GM21529 (cell line): ENCODE data around the gene ANKRD52.

Experiments
- ATAC-seq: cut with Tn5 transposase; IDR thresholded peaks from one replicate; pipeline ENCODE4 v1.9.1; 2021; ENCODE audit not compliant: unreplicated experiment

The ANKRD52 gene

DNA sequence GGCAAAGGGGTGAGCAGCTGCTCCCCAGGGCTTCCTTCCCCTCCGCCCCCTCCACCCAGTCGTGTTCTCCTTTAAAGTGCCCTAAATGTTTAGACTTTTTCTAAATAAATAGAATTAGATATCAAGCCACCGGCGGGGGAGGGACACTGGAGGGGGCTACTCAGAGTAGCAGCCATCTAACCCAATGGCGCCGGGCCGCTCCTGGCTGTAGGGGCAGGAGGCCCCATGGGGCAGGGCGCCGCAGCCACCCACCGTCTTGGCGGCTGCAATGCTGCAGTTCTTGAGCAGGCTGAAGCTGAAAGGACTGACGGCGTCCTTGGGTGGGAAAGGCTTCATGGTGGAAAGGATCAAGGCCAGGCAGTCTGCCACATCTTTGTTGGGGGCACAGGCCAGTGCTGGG lies 15.2 kb downstream of the ANKRD52 start:
- ATAC-seq, result no peak

DNA sequence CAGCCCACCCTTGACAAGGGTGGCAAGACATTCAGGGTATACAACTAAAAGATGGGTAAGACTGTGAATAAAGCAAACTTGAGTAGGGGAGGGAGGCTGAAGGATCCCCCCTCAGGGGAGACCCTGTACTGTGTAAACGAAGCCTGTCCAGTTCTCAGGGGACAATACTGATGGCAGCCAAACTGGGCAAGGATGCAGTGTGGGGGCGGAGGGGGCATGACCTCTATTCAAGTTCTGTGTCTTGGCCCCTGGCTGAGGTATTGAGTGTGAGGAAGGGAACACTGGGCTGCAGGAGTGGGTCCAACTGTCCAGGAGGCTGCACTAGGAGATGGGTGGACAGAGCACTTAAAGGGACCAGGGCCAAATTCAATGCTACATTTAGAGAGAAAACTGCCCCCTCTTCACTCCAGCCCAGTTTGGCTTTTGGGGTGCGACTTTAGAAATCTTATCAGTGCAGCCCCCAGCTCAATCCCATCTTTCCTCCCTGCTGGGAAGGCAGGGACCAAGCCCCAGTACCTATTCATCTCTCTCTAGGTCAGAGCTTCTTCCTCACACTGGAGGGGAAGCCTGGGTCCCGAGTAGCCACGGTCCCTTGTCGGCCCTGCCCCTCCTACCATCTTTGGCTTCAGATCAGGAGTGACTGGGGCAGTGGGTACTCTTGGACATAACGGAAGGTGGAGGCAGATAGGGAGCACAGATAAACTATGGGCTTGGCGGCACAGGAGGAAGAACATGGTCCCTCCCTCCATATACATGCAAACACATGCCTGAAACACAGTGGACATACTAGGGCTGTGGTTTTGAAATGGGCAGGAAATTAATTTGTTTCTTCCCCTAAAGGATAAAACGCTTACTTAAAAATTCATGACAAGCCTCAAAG lies 16.5 kb downstream of the ANKRD52 start:
- ATAC-seq, result no peak

DNA sequence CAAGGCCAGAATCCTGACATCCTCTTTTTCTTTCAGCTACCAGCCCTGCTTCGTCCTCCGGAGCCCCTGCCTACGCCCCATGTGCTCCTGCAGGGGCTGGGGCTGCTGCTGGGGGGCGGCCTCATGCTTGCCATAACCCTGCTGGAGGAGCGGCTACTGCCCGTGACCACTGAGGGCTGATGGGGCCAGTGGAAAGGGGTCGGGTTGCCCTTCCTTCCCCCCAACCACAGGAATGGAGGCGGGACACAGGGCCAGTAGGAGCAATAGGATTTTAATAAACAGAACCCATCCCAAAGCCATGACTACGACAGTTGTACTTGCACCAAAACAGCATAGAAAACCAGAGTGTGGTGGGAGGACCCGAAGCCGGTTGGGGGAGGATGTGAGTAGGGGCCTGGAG lies 20.6 kb downstream of the ANKRD52 start:
- no peak for ATAC-seq

DNA sequence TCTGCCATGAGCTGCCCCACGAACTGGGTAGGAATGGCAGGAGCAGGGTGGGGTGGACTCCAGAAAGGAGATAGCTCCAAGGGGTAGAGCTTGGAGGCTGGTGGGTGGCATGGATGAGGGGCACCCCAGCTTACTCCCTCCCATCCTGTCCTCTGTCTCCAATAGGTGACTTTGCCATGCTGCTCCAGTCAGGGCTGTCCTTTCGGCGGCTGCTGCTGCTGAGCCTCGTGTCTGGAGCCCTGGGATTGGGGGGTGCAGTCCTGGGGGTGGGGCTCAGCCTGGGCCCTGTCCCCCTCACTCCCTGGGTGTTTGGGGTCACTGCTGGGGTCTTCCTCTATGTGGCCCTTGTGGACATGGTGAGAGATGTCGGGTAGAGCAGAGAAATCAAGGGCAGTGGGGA lies 21.2 kb downstream of the ANKRD52 start:
- no peak for ATAC-seq

DNA sequence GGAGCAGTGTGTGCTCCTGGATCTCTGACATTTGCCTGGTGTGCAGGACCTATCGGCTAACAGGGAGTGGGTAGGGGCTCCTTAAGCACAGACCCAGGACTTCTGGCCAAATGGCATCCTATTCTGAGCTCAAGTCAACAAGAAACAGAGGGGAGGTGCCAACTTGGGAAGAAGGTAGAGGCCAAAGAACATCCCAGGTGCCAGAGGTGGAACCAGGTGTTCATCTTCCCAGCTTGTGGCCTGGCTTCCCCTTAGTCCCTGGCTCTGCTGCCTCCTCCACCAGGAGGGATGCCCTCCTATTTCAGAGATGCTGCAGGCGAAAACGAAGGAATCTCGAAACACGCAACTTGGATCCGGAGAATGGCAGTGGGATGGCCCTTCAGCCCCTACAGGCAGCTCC lies 22.1 kb downstream of the ANKRD52 start:
- no peak for ATAC-seq

DNA sequence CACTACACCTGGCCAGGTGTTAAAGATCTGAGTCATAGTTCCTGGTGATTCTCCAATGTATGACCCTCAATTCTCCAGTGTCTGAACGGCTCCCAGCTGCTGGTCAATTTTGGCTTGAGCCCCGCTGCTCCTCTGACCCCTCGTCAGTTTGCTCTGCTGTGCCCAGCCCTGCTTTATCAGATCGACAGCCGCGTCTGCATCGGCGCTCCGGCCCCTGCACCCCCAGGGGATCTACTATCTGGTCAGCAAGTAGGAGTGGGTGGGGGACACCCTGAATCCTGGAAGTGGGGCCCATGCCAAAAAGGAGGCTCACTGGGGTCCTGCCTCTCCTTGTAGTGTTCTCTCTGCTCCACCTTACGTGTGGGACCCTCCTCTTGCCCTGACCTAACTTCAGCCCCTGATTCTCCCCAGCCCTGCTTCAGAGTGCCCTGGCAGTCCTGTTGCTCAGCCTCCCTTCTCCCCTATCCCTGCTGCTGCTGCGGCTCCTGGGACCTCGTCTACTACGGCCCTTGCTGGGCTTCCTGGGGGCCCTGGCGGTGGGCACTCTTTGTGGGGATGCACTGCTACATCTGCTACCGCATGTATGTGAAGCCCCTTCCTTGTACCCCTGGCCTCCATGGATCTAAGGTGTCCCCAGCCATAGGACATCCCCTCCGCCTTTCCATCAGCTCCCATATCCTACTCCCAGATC lies 23.3 kb downstream of the ANKRD52 start:
- ATAC-seq, result no peak

DNA sequence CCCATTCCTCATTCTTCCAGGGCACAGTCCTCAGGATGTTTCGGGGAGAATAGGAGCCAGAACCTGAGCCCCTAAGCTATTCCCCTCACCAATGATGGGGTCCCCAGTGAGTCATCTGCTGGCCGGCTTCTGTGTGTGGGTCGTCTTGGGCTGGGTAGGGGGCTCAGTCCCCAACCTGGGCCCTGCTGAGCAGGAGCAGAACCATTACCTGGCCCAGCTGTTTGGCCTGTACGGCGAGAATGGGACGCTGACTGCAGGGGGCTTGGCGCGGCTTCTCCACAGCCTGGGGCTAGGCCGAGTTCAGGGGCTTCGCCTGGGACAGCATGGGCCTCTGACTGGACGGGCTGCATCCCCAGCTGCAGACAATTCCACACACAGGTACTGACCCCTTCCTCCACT lies 27.0 kb downstream of the ANKRD52 start:
- ATAC-seq, result no peak

DNA sequence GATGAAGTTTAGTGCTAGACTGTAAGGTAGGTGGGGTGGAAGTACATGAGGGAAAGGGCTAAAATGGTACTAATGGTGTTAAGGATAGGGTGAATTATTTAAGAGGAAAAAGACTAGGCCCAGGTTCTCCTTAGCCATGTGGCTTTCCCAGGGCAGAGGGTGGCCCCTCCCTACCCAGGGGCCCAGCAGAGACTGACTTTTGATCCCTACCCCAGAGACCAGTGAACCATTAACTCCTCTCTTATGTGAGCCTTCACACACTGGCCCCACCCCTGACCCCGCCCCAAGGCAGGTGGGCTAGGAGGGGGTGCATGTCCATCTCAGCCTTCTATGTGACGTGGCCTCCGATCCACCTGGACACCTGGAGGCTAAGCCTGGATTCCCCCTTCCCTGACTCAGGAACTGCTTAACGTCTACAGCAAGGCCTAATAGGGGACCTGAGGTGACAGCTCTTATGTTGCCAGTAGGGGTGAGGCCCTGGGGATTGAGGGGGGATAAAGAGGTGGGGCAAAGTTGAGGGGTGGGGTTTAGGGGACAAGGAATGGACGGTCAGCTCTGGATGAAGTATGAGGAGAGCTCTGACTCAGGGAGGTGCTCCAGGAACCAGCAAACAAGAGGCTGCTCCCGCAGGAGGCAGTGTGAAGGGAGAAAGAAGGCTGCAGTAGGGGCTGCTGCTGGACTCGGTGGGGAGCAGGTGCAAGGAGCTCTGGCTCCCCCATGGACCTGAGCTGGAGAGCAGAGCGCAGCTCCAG lies 27.6 kb downstream of the ANKRD52 start:
- ATAC-seq, result no peak

DNA sequence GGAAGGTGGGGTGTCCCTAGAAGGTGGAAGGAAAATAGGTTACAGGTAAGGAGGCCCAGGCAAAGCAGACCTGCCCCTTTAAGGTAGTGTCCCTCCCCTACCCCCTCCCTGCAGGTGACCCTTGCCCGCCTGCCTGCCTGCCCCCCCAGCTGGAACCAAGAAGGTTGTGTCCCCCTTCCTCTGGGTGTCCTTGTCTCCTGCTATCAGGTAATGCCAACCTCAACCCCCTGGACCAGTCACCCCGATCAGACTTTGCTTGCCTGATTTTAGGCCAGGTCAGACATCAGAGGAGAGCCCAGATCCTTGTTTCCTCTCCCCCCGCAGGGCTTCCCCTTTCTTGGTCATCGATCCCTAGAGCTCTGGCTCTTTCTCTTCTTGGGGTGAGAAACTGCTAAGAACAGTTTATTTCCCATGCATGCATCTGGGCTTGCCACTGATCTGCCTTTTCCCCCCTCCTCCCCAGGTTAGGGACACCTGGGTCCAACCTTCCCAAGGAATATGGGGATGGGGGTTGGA lies 28.2 kb downstream of the ANKRD52 start, which contains the start of gene SLC39A5:
TSS of gene SLC39A5 (plus strand) at position 136 of the 516 bp plus-strand sequence. CDS start 1,224 bp downstream, outside the sequence.
- ATAC-seq, result no peak

DNA sequence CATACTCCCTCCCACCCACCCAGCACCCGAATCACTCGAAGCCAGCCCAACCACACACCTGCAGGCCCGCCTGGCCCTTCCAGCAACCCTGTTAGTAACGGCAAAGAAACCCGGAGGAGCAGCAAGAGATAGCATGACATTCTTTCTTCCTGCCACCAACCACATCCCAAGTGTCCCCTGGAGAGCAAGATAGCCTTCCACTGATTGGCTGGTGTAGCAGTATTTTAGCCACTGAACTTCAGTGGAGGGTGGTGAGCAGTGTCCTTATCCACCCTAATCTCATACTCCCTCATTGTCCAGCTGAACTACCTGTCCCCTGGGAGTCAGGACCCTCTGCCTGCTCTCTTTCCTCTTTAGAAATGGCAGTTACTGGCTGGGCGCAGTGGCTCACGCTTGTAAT lies 29.1 kb downstream of the ANKRD52 start:
- no peak for ATAC-seq

DNA sequence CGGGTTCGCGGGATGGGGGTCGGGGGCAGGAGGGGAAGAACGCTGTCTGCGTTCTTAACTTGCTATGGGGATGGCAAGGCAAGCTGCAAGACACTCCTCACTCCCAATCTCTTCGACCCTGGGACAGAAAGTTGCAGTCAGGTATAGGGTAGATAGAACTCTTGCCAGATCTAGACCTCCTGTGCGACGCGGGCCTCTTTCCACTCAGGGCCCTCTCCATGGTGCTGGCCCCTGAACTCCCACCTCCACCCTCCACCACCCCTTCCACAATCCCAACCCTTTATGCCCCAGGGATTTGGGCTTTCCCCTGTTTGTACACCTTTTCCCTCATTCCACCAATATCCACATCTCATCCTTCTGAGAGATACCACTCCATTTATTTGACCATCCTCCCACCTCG lies 33.2 kb downstream of the ANKRD52 start:
- ATAC-seq, result no peak

DNA sequence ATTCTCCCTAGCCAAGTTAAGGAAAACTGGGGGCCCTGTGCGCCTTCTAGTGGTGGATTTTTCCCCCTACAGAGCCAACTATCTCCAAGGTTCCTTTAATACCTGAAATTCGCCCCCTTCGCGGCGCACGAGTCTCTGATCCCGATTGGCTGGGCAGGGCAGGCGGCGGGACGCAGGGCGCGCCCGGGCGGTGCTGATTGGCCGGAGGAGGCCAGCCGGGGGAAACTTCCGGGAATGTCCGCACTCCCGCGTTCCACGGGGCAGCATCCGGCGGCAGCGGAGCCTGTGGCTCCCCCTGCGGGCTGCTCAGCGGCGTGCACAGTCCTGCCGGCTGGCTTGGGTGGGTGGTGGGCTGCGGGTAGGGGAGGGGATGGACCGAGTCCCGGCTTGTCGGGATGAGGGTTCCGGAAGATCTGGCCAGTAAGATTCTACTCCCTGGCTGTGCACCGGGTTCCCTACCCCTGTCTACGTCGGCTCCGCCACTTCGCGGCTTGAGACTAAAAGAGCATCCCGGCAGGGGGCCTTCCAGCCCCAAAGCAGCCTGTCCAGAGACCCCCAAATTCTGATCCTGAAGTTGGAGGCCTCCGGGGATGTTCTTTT lies 34.0 kb downstream of the ANKRD52 start, which contains the start of gene NABP2:
TSS of gene NABP2 (plus strand) at position 241 of the 600 bp plus-strand sequence. CDS start 515 bp downstream, outside the sequence.
- peak; percentile 73 for ATAC-seq

DNA sequence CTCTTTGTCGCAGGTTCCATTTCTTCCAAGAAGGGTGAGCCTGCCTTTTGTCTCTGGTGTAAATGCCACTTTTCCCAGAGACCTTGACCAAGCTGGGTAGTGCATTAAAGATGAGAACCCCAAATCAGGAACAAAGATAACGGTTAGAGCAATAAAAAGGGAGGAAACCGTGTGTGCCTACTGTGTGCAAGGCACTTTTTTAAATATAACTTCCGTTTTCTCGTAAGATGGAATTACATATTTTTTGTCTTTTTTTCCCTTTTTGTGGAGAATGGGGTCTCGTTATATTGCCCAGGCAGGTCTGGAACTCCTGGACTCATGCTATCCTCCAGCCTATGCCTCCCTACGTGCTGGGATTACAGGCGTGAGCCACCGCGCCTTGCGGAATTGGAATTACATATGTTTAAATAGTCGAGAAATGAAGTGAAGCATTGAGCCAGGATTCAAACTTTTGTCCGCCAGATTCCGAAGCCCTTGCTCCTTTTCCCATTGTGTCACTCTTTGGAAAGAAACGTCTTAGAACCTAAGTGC lies 34.5 kb downstream of the ANKRD52 start:
- ATAC-seq, result no peak

DNA sequence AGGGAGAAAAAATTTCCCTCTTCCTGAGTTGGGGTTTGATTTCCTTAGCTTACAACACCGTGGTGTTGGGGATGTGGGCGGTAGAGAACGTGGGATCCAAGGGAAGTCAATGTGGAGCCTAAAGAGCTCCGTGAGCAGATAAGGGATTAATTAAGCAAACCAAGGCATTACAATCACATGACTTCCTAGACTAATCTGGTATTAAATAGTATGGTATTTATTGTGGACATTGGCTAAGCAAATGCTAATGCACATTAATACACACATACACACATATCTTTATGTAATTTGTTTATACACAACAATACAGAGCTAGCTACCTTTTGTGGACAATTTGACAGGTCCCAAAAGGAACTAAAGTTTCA lies 35.7 kb downstream of the ANKRD52 start:
- no peak for ATAC-seq

DNA sequence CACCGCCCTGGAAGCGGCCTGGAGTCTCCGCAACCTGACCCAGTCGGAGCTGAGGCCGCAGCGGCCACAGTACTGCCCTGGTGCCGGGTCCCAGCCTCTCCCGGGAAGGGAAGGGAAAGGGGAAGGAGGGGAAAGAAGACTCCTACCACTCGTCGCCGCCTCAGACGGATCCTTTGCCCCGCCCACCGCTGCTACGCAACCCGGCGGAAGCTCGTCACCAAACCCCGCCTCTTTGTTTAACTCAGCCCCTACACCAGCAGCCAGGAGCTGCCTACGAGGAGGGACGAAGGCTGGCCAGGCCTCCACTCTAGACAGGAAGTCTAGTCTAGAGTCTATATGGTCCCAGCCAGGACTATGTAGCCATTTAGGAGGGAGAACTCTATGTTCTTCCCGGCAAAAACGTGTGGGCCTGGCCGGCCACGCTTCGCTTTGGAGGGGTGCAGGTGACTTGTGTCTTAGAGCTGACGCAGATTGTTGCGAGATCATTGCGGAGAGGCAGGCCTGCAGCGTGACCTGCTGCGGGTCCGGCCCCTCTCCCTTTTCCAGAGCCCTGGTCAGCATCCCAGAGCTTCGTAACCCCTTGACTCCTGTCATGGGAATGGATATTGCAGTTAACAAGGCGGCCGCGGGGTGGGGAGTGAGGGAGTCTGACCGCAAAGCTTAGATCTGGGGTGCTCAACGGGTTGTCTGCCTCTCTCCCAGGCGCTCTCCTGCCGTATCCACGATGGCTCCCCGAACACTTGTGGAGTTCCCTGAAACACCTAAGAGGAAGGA lies 36.2 kb downstream of the ANKRD52 start, which contains the start of gene RNF41:
TSS of gene RNF41 (minus strand) at position 166 of the 774 bp plus-strand sequence. CDS start 7,875 bp downstream, outside the sequence.
- ATAC-seq, result peak; percentile 82

DNA sequence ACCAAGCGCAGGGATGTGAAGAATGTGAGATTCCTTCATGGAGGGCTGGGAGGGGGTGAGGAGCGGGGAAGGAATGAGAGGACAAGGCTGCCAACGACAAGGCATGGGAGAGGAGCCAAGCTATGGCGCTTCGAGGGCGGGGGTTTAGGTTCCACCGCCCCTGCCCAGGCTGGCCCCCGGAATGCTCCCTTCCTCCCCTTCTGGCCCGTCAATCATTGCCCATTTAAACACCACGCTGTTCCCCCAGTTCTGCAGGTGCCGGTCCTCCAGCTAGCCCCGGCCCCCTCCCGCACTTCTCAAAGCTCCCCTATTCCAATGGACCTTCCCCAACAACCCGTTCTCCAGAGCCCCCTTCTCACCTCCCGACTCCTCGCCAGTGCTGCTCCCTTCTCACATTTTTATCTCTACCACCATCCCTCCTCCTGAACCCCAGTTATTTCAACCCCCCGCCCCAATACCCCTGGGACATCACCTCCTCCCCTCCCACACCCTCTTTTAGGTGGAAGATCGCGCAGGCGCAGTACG lies 36.9 kb downstream of the ANKRD52 start:
- peak; percentile 25 for ATAC-seq

DNA sequence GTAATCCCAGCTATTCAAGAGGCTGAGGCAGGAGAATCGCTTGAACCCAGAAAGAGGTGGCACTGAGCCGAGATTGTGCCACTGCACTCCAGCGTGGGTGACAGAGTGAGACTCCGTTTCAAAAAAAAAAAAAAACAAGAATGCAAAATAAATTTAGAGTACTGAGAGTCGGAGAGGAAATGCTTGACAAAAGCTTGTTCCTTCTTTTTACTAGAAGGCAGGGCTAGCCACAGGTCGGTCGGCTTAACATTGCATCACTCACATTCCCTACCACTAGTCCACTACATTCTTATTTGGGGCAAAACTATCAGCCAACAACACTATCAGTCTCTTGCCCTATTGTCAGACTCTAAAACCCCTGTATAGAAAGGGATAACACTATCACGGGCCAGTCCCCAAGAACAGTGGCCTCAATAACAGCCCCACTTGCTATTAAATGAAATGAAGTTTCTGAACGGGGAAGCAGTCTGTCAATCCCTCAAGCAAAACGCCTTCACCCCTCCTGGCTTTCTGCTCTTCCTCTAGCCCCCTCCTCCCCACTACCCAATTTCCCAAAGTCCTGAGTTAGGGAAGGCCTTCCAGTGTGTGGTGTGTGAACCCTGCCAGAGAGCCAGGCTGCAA lies 37.5 kb downstream of the ANKRD52 start:
- no peak for ATAC-seq

DNA sequence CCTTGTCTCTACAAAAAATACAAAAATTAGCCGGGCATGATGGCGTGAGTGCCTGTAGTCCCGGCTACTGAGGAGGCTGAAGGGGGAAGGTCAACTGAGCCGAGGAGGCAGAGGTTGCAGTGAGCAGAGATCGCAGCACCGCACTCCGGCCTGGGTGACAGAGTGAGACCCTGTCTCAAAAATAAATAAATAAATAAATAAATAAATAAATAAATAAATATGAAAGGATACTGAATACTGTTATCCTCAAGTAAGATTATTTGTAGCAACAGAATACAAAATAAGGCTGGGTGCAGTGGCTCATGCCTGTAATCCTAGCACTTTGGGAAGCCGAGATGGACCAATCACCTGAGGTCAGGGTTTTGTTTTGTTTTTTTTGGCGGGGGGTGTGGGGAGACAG lies 38.3 kb downstream of the ANKRD52 start:
- no peak for ATAC-seq

DNA sequence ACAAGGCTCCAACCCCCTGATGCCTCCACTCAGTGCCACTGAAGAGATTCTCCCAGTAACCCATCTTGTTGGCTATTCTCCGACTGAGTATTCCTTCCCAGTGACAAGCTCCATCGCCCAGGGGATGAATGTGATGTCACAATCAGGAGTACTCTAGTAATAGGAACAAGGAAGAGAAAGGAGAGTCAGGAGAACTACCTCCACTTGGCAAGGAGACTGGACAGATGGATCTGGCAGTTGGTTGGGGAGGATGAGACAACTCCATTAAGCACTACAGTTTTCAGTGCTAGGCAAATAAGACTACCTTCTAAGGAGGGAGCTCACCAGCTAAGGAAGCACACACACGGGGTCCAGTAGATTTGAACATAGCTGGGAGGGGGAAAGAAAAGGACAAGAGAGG lies 41.7 kb downstream of the ANKRD52 start:
- no peak for ATAC-seq
